ENCODE results near the gene ANKRD2.
A peak's percentile ranks its signal among the peaks of the same experiment; 100 is the strongest.
"Not testable (repeated sequence)": the region's sequence is repeated elsewhere in the genome, so short reads cannot be mapped to it uniquely, and the experiment has no call there.

Gene ANKRD2

GRCh38 chr10:97574374-97575126 is 2.0 kb downstream of the ANKRD2 start:
- DNase-seq = peak; percentile 39

GRCh38 chr10:97575127-97575668 is 2.6 kb downstream of the ANKRD2 start:
- DNase-seq = no peak

DNA sequence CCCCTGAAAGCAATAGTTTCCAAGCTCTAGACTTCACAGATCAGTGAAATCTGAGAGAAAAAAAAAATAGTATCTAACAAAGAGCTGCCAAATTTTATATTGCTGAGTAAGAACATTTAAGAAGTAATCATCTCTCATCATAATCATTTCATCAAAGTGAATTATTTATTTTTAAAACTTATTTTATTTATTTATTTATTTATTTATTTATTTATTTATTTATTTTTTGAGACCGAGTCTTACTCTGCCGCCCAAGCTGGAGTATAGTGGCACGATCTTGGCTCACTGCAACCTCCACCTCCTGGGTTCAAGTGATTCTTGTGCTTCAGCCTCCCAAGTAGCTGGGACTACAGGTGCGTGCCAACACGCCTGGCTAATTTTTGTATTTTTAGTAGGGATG is 3.9 kb downstream of the ANKRD2 start:
- DNase-seq = not testable (repeated sequence)

DNA sequence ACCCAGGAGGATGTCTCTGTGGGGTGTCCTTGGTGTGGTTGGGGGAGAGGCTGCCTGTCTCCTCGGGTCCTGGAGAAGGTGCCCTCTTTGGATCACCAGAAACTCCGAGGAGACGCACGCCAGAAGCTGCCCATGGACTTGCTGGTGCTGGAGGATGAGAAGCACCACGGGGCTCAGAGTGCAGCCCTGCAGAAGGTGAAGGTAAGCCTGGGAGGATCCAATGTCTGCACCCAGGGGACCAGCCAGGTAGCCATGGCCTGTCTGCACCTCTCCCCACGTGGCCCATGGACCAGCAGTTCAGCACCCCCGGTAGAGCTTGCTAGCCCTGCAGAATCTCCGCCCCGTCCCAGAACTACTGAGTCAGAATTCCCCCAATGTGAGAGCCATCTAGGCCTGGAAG is 5.1 kb downstream of the ANKRD2 start:
- DNase-seq = no peak

GRCh38 chr10:97578171-97578844 is 5.7 kb downstream of the ANKRD2 start:
- DNase-seq = no peak

DNA sequence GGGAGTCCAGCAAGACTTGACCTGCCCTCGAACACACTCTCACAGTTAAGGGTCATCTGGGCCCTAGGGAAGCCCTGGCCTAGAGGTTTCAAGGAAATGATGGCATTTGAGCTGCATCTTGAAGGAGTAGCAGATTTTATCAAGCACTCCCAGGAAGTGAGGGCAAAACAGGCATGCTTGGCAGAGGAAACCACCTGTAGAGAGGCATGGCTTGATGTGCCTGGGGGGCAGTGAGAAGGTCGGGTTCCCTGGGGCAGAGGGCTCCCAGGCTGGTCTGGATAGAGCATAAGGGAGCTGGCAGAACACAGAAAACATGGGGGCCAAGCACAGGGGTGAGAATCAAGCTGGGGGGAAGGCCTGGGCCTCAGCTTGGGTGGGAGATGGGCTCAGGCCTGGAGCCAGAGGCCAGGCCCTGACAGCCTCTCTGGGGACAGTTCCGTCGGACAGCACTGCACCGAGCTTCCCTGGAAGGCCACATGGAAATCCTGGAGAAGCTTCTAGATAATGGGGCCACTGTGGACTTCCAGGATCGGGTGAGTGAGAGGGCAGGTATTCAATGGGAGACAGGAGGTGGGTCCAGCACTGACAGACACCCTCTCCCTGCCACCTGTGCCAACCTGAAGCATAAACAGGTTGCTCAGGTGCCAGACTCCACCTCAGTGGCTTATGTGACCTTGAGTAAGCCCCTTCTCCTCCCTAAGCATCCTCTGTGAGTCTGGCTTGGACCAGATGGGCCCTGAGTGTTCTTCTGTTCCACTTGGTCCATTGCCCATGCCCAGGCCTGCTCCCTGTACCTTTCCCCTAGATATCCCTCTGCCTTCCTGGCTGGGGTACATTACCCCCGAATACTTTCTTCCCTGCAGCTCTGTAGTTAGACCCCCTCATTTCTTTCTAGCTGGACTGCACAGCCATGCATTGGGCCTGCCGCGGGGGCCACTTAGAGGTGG is 8.1 kb downstream of the ANKRD2 start:
- no peak for DNase-seq

GRCh38 chr10:97582169-97582568 is 9.6 kb downstream of the ANKRD2 start:
- no peak for DNase-seq

GRCh38 chr10:97583476-97583875 is 10.9 kb downstream of the ANKRD2 start:
- DNase-seq = no peak

DNA sequence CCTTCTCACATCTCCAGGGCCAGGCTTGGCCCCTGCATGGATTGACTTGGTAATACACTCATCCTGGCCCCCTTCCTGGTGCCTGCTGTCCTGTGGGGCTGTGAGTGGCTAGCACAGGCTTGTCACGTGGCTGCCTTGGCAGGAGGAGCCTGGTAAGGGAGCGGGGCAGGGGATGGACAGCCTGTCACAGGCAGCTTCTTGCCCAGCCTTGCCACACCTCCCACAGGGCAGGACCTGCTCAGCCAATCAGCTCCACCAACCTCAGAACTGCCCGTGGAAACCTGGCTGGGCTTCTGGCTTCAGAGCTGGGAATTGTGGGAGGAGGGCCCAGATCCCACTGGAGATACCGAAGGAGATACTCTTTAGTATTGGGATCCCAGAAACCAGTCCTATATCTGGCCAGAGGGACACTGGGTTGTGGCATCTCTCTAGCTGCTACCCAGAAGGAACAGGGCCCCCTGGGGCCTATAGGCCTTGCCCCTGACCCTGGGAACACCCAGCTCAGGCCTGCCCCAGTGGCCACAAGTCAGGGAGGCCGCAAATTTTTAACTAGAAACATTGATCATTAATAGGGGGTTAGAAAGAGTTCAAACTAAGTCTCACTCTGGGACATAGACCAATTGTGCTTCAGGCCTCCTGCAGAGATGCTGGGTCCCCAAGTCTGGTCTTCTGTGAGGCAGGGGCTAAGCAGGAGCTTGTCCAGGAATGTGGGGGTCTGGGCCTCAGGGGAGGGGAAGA is 11.7 kb downstream of the ANKRD2 start, which contains the start of gene HOGA1:
Gene HOGA1, plus strand, starts transcription at position 330 of the 738 bp plus-strand sequence. Its CDS starts 315 bp downstream, at position 645.
- no peak for DNase-seq

- DNase-seq = no peak
These were observed 12.3 kb downstream of the ANKRD2 start for GRCh38 chr10:97584798-97585438.

- DNase-seq = no peak
These were observed 12.8 kb downstream of the ANKRD2 start for GRCh38 chr10:97585439-97585811.

GRCh38 chr10:97587183-97587582 is 14.6 kb downstream of the ANKRD2 start:
- DNase-seq = no peak

GRCh38 chr10:97589479-97589878 is 16.9 kb downstream of the ANKRD2 start, which contains the start of gene C10orf62:
Gene C10orf62, plus strand, starts transcription at chr10:97589721. Its CDS starts 177 bp downstream, at chr10:97589898.
- DNase-seq = no peak

DNA sequence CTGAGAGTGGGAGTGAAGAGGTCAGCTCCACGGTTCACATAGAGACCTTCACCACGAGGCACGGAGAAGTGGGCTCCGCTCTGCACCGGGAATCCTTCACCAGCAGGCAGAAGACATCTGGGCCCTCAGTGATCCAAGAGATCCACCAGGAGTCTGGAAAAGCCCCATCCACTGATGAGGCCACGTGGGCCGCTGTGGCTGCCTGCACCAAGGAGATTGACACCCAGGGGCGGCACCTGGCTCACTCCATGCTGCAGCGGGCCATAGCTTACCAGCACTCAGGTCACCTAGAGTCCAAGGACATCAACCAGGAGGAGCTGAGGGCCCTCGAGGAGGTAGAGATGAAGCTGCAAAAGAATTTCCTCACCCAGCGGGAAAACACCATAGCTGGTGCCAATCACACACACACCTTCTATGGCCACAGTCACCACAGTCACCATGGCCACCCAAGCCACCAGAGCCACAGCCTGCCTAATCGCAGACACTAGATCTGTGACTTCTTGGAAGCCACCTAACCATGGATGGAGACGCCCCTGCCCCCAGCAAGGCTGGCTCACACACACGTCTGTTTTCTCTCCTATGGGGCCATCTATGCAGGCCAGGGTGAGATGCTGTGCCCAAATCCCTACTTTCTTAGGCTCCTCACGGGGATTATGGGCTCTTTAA is 17.6 kb downstream of the ANKRD2 start:
- no peak for DNase-seq

DNA sequence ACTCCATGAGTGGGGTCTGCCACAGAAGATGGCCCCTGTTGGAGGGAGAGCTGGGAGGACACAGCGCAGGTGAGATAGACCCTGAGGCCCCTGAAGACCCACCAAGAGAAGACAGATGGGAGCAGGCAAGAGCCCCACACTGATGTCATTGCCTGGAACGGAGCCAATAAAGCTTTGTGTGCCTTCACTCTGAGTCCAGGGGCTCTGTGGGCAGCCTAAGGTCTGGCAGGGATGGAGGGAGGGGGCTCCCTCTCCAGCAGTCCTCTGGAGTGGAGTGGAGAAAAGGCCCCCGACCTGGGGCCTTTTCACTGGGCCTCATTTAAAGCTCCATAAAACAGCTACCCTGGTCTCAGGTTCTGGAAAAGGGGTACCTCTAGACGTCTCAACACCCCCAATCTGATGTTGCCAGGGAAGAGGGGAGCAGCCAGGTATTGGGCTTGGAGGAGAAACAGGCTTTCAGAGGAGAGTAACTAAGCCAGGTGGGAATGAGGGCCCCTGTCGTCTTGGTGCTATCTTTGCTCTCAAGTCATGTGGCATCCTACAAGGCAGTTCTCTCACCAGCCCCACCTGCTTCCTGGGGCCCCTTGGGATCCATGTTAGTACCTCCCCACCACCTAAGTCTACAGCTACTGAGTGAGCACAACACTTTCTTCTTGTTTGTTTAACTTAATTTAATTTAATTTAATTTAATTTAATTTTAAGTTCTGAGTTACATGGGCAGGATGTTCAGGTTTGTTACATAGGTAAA is 18.3 kb downstream of the ANKRD2 start:
- DNase-seq = no peak

DNA sequence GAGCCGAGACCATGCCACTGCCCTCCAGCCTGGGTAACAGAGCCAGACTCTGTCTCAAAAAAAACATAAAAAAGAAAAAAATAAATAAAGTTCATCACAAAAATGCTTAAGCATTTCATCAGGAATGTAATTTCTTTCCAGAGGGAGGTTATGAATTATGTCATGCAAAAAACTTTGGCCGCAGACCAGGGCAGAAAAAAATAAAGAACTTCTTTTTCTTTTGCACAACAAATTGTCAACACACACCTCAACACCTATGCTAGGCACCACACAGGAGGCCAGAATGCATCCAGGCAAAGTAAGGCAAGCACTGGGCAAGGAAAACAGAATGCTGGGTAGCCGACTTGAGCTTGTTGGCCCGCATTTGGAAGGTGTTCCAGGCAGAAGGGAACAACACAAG is 20.8 kb downstream of the ANKRD2 start:
- DNase-seq = no peak

GRCh38 chr10:97596101-97597082 is 23.8 kb downstream of the ANKRD2 start:
- peak; percentile 57 for DNase-seq

DNA sequence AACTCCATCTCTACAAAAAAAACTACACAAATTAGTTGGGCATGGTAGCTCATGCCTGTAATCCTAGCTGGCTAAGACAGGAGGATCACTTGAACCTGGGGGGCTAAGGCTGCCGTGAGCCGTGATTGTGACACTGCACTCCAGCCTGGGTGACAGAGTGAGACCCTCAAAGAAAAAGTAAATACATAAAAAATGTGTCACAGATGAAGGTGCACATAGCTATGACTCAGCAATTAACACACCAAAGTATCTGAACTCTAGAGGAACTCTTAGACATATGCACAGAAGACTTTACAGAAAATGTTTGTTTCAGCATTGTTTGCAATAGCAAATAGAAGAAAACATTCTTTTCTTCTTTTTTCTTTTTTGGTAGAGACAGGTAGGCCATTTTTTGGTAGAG is 25.2 kb downstream of the ANKRD2 start:
- DNase-seq = no peak

Data from suppressor macrophage treated with lipopolysaccharide for 4 hours (primary cell).